Endothelial cell of umbilical vein (primary cell): Measurements from ENCODE around the gene OSBPL8. TPM values are rescaled to one million over a fixed set of nuclear protein-coding genes. Genes with fewer than 3 reads are reported as not detected.

ENCODE experiments used
- BruUV-seq: library from RNA; stranded (reverse); fragments of 400-500 nt; replicated peaks from 2 replicates; lab custom pipeline; 2021; lab: Mats Ljungman, UMichigan
- CTCF ChIA-PET: fragments of 300-600, 350-600 bp; sonication (Branson Sonifier 250); formaldehyde crosslinking; loops from one replicate; lab custom pipeline; 2021; ENCODE audit warnings: antibody characterized with exemption, inconsistent platforms; lab: Charles Lee
- POLR2A ChIA-PET: fragments of 300-600, 350-600 bp; sonication (Branson Sonifier 250); formaldehyde crosslinking; loops from one replicate; lab custom pipeline; 2021; ENCODE audit warnings: antibody characterized with exemption, inconsistent platforms; lab: Charles Lee
- DNase-seq: peaks from one replicate; pipeline ENCODE4 v3.0.0-alpha.2; 2011; ENCODE audit warnings: low read depth, low spot score
- FAIRE-seq: peaks from 2 replicates; lab custom pipeline; 2011; peaks lifted over from hg19 to GRCh38; lab: Jason Lieb, UNC
- H2AFZ ChIP-seq: 2 replicates; pipeline ENCODE4 v1.6.0; 2012; ENCODE audit warnings: low read depth, low read length, control low read depth, inconsistent platforms
- H3K27ac ChIP-seq: 2 replicates; pipeline ENCODE4 v1.5.1; 2011; ENCODE audit warnings: low read depth, mild to moderate bottlenecking, control low read depth, low read length, moderate library complexity; ENCODE audit not compliant: insufficient read depth
- H3K27me3 ChIP-seq, 2 experiments: 2 replicates each; pipeline versions ENCODE4 v1.6.0 to v1.6.1; 2011; ENCODE audit warnings: low read length in 2 of 2, mixed read lengths in 1 of 2; ENCODE audit not compliant: control insufficient read depth in 2 of 2, insufficient read depth in 2 of 2
- H3K36me3 ChIP-seq, 2 experiments: 2 replicates in 1 of 2; 3 replicates in 1 of 2; pipeline ENCODE4 v1.5.1; 2011; ENCODE audit warnings: low read length in 2 of 2, mild to moderate bottlenecking in 1 of 2, moderate library complexity in 1 of 2; ENCODE audit not compliant: control insufficient read depth in 2 of 2, insufficient read depth in 2 of 2; ENCODE audit errors: extremely low read depth in 1 of 2
- H3K4me1 ChIP-seq: 3 replicates; pipeline ENCODE4 v1.5.1; 2011; ENCODE audit warnings: mild to moderate bottlenecking, low read length; ENCODE audit not compliant: control insufficient read depth, insufficient read depth; ENCODE audit errors: extremely low read depth
- H3K4me2 ChIP-seq: 2 replicates; pipeline ENCODE4 v1.6.1; 2011; ENCODE audit warnings: low read length, control low read depth, mixed read lengths; ENCODE audit not compliant: insufficient read depth
- H3K4me3 ChIP-seq, 3 experiments: fragments of 200-600 bp in 1 of 3; sonication (generic), shearing (Covaris generic) in 1 of 3; replicated peaks in 1 of 3; 2 replicates each; pipeline ENCODE4 v1.5.1; 2011 to 2016; ENCODE audit warnings: control low read depth in 3 of 3, low read length in 3 of 3, mild to moderate bottlenecking in 2 of 3, inconsistent platforms in 1 of 3, low read depth in 1 of 3, moderate library complexity in 1 of 3; ENCODE audit not compliant: insufficient read depth in 1 of 3
- H3K79me2 ChIP-seq: 2 replicates; pipeline ENCODE4 v1.6.0; 2012; ENCODE audit warnings: low read length, inconsistent platforms; ENCODE audit not compliant: control insufficient read depth, insufficient read depth
- H3K9ac ChIP-seq: replicated peaks from 2 replicates; pipeline ENCODE3; 2011; ENCODE audit warnings: low read length, control low read depth; ENCODE audit not compliant: insufficient read depth; ENCODE audit errors: extremely low read depth
- H3K9me1 ChIP-seq: replicated peaks from 3 replicates; pipeline ENCODE4 v1.6.0; 2011; ENCODE audit warnings: mild to moderate bottlenecking, low read length; ENCODE audit not compliant: control insufficient read depth, insufficient read depth; ENCODE audit errors: extremely low read depth
- H3K9me3 ChIP-seq: replicated peaks from 2 replicates; pipeline ENCODE4 v1.5.1; 2012; ENCODE audit warnings: low read length, inconsistent platforms; ENCODE audit not compliant: control insufficient read depth, insufficient read depth
- H4K20me1 ChIP-seq: replicated peaks from 2 replicates; pipeline ENCODE3; 2011; ENCODE audit warnings: mild to moderate bottlenecking, low read length; ENCODE audit not compliant: control insufficient read depth, insufficient read depth; ENCODE audit errors: extremely low read depth
- EZH2 ChIP-seq: IDR thresholded peaks from 2 replicates; pipeline ENCODE4 v1.6.1; 2012; ENCODE audit warnings: borderline replicate concordance, low read depth, mild to moderate bottlenecking, moderate library complexity, low read length, inconsistent platforms; ENCODE audit not compliant: severe bottlenecking
- FOS ChIP-seq: IDR thresholded peaks from 2 replicates; pipeline ENCODE4 v1.6.1; 2011; ENCODE audit warnings: mild to moderate bottlenecking, low read length, moderate library complexity, borderline replicate concordance; ENCODE audit not compliant: insufficient read depth
- GATA2 ChIP-seq: IDR thresholded peaks from 2 replicates; pipeline ENCODE4 v1.7.0; 2011; ENCODE audit warnings: low read depth, mild to moderate bottlenecking, moderate library complexity, mixed read lengths, low read length; ENCODE audit not compliant: insufficient read length, insufficient read depth
- JUN ChIP-seq: IDR thresholded peaks from 2 replicates; pipeline ENCODE4 v1.6.1; 2011; ENCODE audit warnings: borderline replicate concordance, low read depth; ENCODE audit not compliant: insufficient read length, insufficient read depth
- MYC ChIP-seq: IDR thresholded peaks from one replicate; pipeline ENCODE4 v1.6.1; 2011; ENCODE audit warnings: mild to moderate bottlenecking, low read depth, low read length
- POLR2A ChIP-seq: IDR thresholded peaks from 2 replicates; pipeline ENCODE4 v1.6.1; 2012; ENCODE audit warnings: low read depth, mild to moderate bottlenecking, control low read depth, low read length
- POLR2AphosphoS5 ChIP-seq: IDR thresholded peaks from 2 replicates; pipeline ENCODE4 v1.6.1; 2012; ENCODE audit warnings: low read depth, mild to moderate bottlenecking, control low read depth, low read length, moderate library complexity; ENCODE audit not compliant: insufficient read depth
- dilution Hi-C: fragments of 300-500 bp; cut with MboI; formaldehyde crosslinking; loops from one replicate; pipeline ENCODE4 v1.15.0; 2019; ENCODE audit warnings: low sequenced_read_pairs; ENCODE audit not compliant: extremely low pct_ligation_motif_present
- intact Hi-C: fragments of 100-400 bp; cut with micrococcal nuclease; formaldehyde crosslinking; loops from one replicate; pipeline ENCODE4 v1.10.0; 2022
- polyA plus RNA-seq, 4 experiments: library from polyadenylated mRNA; depleted of rRNA in 3 of 4; stranded (reverse) in 3 of 4; unstranded in 1 of 4; fragments of >200 nt; gene quantifications; 2 replicates each; pipeline versions ENCODE4 v1.2.1 to v1.2.3, GENCODE V29; 2011 to 2012; ENCODE audit warnings: missing spikeins in 1 of 4
- total RNA-seq: library from RNA; stranded (reverse); gene quantifications from 2 replicates; pipeline ENCODE4 v1.2.3, GENCODE V29; 2021
- TF ChIP-seq, protein P1 (sequence below), 2 donors: IDR thresholded peaks; 1 replicate in 1 of 2; 2 replicates in 1 of 2; pipeline ENCODE4 v1.5.1; 2011; ENCODE audit warnings: low read length in 2 of 2, mild to moderate bottlenecking in 2 of 2, moderate library complexity in 2 of 2, control low read depth in 1 of 2, inconsistent platforms in 1 of 2, low read depth in 1 of 2; ENCODE audit not compliant: insufficient read depth in 1 of 2; ENCODE audit errors: extremely low read depth in 1 of 2
- TF ChIP-seq, protein P2 (sequence below): IDR thresholded peaks from 2 replicates; pipeline ENCODE4 v1.6.1; 2011; ENCODE audit not compliant: insufficient read depth, insufficient read length

Gene OSBPL8
- total and polyA plus RNA-seq, 2 donors (not counting 3 experiments of a cell fraction or from before 2014, with no cell fraction given), result 10.3 to 47.6 TPM

DNA sequence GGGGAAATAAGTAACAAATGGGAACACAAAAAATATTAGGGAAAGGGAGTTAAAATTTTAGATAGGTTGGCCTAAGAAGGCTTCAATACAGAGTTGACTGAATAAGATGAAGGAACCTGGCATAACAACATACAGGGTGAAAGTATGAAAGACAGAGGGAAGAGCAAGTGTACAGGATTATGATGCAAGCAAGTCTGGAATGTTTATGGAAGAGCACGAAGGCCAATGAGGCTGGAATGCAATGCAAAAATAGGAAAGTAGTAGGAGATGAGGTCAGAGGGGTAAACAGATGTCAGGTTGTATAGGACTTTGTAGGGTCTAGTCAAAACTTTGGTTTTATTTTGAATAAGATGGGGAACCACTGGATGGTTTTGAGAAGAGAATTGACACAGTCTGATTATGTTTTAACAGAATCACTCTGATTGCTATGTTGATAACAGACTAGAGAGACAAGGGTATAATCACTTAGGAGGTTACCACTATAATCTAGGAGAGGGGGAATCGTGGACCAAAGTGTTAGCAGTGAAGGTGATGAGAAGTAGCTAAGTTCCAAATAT, 96.8 kb downstream of the OSBPL8 start:
- Histone ChIP-seq H3K4me2 (no peak overlapping the region), H3K9me1 (no peaks in the 10 kb centered on the region), H3K36me3 (no peaks in the 10 kb centered on the region), H3K4me3 (no peak overlapping the region), H3K27ac (no peak overlapping the region), H4K20me1 (no peaks in the 10 kb centered on the region), H3K9me3 (no peaks in the 10 kb centered on the region), H3K4me1 (no peaks in the 10 kb centered on the region), H2AFZ (no peak overlapping the region), H3K79me2 (no peaks in the 10 kb centered on the region), H3K9ac (no peak overlapping the region), H3K27me3 (no peaks in the 10 kb centered on the region)
- ChIA-PET CTCF (interaction anchor here (1.4 kb wide), 1 partner anchor 124 kb away, joined by 5 read pairs; no protein-coding TSS in a partner anchor), POLR2A (no interaction called here)
- no peak for DNase-seq
- intact Hi-C loops, result no loop called here
- no TSS peak for BruUV-seq
- TF ChIP-seq, protein P1, sequence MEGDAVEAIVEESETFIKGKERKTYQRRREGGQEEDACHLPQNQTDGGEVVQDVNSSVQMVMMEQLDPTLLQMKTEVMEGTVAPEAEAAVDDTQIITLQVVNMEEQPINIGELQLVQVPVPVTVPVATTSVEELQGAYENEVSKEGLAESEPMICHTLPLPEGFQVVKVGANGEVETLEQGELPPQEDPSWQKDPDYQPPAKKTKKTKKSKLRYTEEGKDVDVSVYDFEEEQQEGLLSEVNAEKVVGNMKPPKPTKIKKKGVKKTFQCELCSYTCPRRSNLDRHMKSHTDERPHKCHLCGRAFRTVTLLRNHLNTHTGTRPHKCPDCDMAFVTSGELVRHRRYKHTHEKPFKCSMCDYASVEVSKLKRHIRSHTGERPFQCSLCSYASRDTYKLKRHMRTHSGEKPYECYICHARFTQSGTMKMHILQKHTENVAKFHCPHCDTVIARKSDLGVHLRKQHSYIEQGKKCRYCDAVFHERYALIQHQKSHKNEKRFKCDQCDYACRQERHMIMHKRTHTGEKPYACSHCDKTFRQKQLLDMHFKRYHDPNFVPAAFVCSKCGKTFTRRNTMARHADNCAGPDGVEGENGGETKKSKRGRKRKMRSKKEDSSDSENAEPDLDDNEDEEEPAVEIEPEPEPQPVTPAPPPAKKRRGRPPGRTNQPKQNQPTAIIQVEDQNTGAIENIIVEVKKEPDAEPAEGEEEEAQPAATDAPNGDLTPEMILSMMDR (IDR thresholded peaks at IDR 0.05; ENCODE audit: extremely low read depth in 1 of 2, insufficient read depth in 1 of 2, low read depth in 1 of 2, low read length in 2 of 2), result no peak
- no peak for TF ChIP-seq EZH2
- TF ChIP-seq JUN, result no peak
- TF ChIP-seq FOS, result no peak
- no peak for TF ChIP-seq MYC
- TF ChIP-seq, protein P2, sequence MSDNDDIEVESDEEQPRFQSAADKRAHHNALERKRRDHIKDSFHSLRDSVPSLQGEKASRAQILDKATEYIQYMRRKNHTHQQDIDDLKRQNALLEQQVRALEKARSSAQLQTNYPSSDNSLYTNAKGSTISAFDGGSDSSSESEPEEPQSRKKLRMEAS, result no peak
- no peak for TF ChIP-seq POLR2A
- TF ChIP-seq POLR2AphosphoS5, result no peak
- no peak for TF ChIP-seq GATA2
- no peak for FAIRE-seq
- dilution Hi-C loops, result no loop called here
